Measurements from ENCODE around the gene COQ8A.

The COQ8A gene

GRCh38 chr1:226973371-226973897 lies 33.3 kb downstream of the COQ8A start:
- Histone ChIP-seq H3K4me3 (ENCODE audit: low read depth in 1 of 2, low read length in 2 of 2) (no peak overlapping the region), H4K20me1 (ENCODE audit: insufficient read depth, low read length) (peaks cover 4% of the 10 kb centered on the region; the same call in 1 of the 2 replicates), H2AFZ (ENCODE audit: low read depth, low read length) (no peak overlapping the region), H3K27me3 (ENCODE audit: insufficient read depth, low read length, poor library complexity) (no peaks in the 10 kb centered on the region), H3K4me1 (ENCODE audit: insufficient read depth, low read length) (no peaks in the 10 kb centered on the region), H3K9me3 (ENCODE audit: insufficient read depth, low read length, severe bottlenecking) (no peaks in the 10 kb centered on the region), H3K36me3 (ENCODE audit: insufficient read depth, low read length) (peaks cover 18% of the 10 kb centered on the region), H3K9ac (ENCODE audit: low read depth, low read length) (no peak overlapping the region), H3K79me2 (ENCODE audit: insufficient read depth, low read length) (no peaks in the 10 kb centered on the region), H3K4me2 (ENCODE audit: insufficient read depth, low read length) (no peak overlapping the region), H3K27ac (ENCODE audit: low read length) (no peak overlapping the region)
- TF ChIP-seq EZH2 (IDR thresholded peaks at IDR 0.05; ENCODE audit: borderline replicate concordance, low read depth, low read length, severe bottlenecking) (no peak), CTCF (IDR thresholded peaks at IDR 0.05; ENCODE audit: borderline replicate concordance, extremely low read depth, low read length, poor library complexity, severe bottlenecking) (no peak)
- no peak for DNase-seq
- no peak for ATAC-seq (ENCODE audit: insufficient read depth, low read depth)

- Histone ChIP-seq H2AFZ (ENCODE audit: low read depth, low read length) (no peak overlapping the region), H3K27ac (ENCODE audit: low read length) (no peak overlapping the region), H3K36me3 (ENCODE audit: insufficient read depth, low read length) (peaks cover 18% of the 10 kb centered on the region), H3K9ac (ENCODE audit: low read depth, low read length) (no peak overlapping the region), H3K4me3 (ENCODE audit: low read depth in 1 of 2, low read length in 2 of 2) (no peak overlapping the region), H4K20me1 (ENCODE audit: insufficient read depth, low read length) (peaks cover 4% of the 10 kb centered on the region; the same call in 1 of the 2 replicates), H3K9me3 (ENCODE audit: insufficient read depth, low read length, severe bottlenecking) (no peaks in the 10 kb centered on the region), H3K4me2 (ENCODE audit: insufficient read depth, low read length) (no peak overlapping the region), H3K79me2 (ENCODE audit: insufficient read depth, low read length) (no peaks in the 10 kb centered on the region), H3K27me3 (ENCODE audit: insufficient read depth, low read length, poor library complexity) (no peaks in the 10 kb centered on the region), H3K4me1 (ENCODE audit: insufficient read depth, low read length) (no peaks in the 10 kb centered on the region)
- DNase-seq (no peak), ATAC-seq (ENCODE audit: insufficient read depth, low read depth) (no peak)
- TF ChIP-seq EZH2 (IDR thresholded peaks at IDR 0.05; ENCODE audit: borderline replicate concordance, low read depth, low read length, severe bottlenecking) (no peak), CTCF (IDR thresholded peaks at IDR 0.05; ENCODE audit: borderline replicate concordance, extremely low read depth, low read length, poor library complexity, severe bottlenecking) (no peak)
Measured at GRCh38 chr1:226973898-226974543, 33.9 kb downstream of the COQ8A start.

- ATAC-seq (ENCODE audit: insufficient read depth, low read depth) (no peak), DNase-seq (no peak)
- no peaks in the 10 kb centered on the region for H3K9me3 ChIP-seq (ENCODE audit: insufficient read depth, low read length, severe bottlenecking)
- no peaks in the 10 kb centered on the region for H3K79me2 ChIP-seq (ENCODE audit: insufficient read depth, low read length)
- H3K27me3 ChIP-seq (ENCODE audit: insufficient read depth, low read length, poor library complexity), result no peaks in the 10 kb centered on the region
- no peak overlapping the region for H2AFZ ChIP-seq (ENCODE audit: low read depth, low read length)
- H4K20me1 ChIP-seq (ENCODE audit: insufficient read depth, low read length), result peaks cover 4% of the 10 kb centered on the region; the same call in 1 of the 2 replicates
- H3K4me1 ChIP-seq (ENCODE audit: insufficient read depth, low read length), result no peaks in the 10 kb centered on the region
- H3K4me3 ChIP-seq (ENCODE audit: low read depth in 1 of 2, low read length in 2 of 2), result no peak overlapping the region
- H3K4me2 ChIP-seq (ENCODE audit: insufficient read depth, low read length), result no peak overlapping the region
- H3K36me3 ChIP-seq (ENCODE audit: insufficient read depth, low read length), result peaks cover 18% of the 10 kb centered on the region
- no peak overlapping the region for H3K27ac ChIP-seq (ENCODE audit: low read length)
- TF ChIP-seq CTCF (IDR thresholded peaks at IDR 0.05; ENCODE audit: borderline replicate concordance, extremely low read depth, low read length, poor library complexity, severe bottlenecking) (no peak), EZH2 (IDR thresholded peaks at IDR 0.05; ENCODE audit: borderline replicate concordance, low read depth, low read length, severe bottlenecking) (no peak)
- H3K9ac ChIP-seq (ENCODE audit: low read depth, low read length), result no peak overlapping the region
Measured at GRCh38 chr1:226974544-226975258, 34.6 kb downstream of the COQ8A start.

Data from DND-41 (cell line).